ENCODE results near the gene NBAS.

DNA sequence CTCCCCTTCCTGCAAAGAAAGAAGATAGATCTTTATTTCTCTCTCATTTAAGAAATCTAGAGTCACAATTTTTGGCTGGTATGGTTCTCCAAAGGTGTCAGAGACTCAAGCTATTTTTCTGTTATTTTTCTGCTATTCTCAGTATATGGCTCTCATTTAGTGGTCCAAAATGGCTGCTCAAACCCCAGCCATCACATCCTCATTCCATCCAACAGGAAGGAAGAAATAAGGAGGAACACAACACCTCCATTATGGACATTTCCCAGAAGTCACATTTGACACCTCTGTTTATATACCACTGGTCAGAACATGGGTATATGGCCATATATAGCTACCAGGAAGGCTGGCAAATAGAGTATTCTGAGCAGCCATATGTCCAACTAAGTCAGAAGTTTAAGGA is 23.2 kb upstream of the NBAS start:
- TF ChIP-seq EEA1 (CRISPR knock-in tag; IDR thresholded peaks at IDR 0.05; ENCODE audit: borderline replicate concordance): no peak
- no peak for TF ChIP-seq GTF2F1 (IDR thresholded peaks at IDR 0.05; ENCODE audit: low read length)
- TF ChIP-seq RBFOX2 (IDR thresholded peaks at IDR 0.05; ENCODE audit: low read depth, low read length): no peak

Data from HepG2 (cell line).